GM19238 (cell line): ENCODE measurements around the gene CBLN1.

Experiments
- DNase-seq: peaks from one replicate; pipeline ENCODE4 v3.0.0; 2011; ENCODE audit warnings: low spot score; ENCODE audit not compliant: insufficient read length

CBLN1 gene

GRCh38 chr16:49281480-49281842 lies at the start of gene CBLN1:
CBLN1 (minus strand) TSS chr16:49281838; CDS start chr16:49281465, 373 bp downstream.
- DNase-seq: no peak

GRCh38 chr16:49330562-49331201 lies 49.0 kb upstream of the CBLN1 start:
- DNase-seq: no peak

- DNase-seq: no peak
Measured at GRCh38 chr16:49328325-49328724, 46.7 kb upstream of the CBLN1 start.

GRCh38 chr16:49327466-49327865 lies 45.8 kb upstream of the CBLN1 start:
- DNase-seq: no peak

- no peak for DNase-seq
Measured at GRCh38 chr16:49324703-49325102, 43.1 kb upstream of the CBLN1 start.

GRCh38 chr16:49315602-49316001 lies 34.0 kb upstream of the CBLN1 start:
- no peak for DNase-seq

- DNase-seq: no peak
Measured at GRCh38 chr16:49312389-49312985, 30.8 kb upstream of the CBLN1 start.

GRCh38 chr16:49311823-49312222 lies 30.2 kb upstream of the CBLN1 start:
- DNase-seq: no peak

- no peak for DNase-seq
Measured at GRCh38 chr16:49307176-49307575, 25.5 kb upstream of the CBLN1 start.

GRCh38 chr16:49305406-49305805 lies 23.8 kb upstream of the CBLN1 start:
- no peak for DNase-seq

- no peak for DNase-seq
Measured at GRCh38 chr16:49292413-49292812, 10.8 kb upstream of the CBLN1 start.

- DNase-seq: no peak
Measured at GRCh38 chr16:49287572-49287971, 5.9 kb upstream of the CBLN1 start.

GRCh38 chr16:49284962-49285361 lies 3.3 kb upstream of the CBLN1 start:
- DNase-seq: no peak

GRCh38 chr16:49283376-49284049 lies 1.9 kb upstream of the CBLN1 start:
- DNase-seq: no peak

GRCh38 chr16:49282690-49283375 lies 1.2 kb upstream of the CBLN1 start:
- DNase-seq: no peak

- peak; percentile 72 for DNase-seq
Measured at GRCh38 chr16:49281843-49282642, 405 bp upstream of the CBLN1 start.

- DNase-seq: no peak
Measured at GRCh38 chr16:49280841-49281371, 732 bp downstream of the CBLN1 start.

- DNase-seq: no peak
Measured at GRCh38 chr16:49280105-49280741, 1.4 kb downstream of the CBLN1 start.

- no peak for DNase-seq
Measured at GRCh38 chr16:49278944-49279725, 2.5 kb downstream of the CBLN1 start.

GRCh38 chr16:49278567-49278827 lies 3.1 kb downstream of the CBLN1 start:
- no peak for DNase-seq
